OCI-LY1 (cell line): Measurements from ENCODE around the gene FAM53B.
A peak's percentile ranks its signal among the peaks of the same experiment; 100 is the strongest.

Source experiments
- H2AFZ ChIP-seq: fragments of 200-600 bp; sonication (generic), shearing (Covaris generic); 2 replicates; pipeline ENCODE4 v1.6.0; 2014; ENCODE audit warnings: antibody characterized with exemption, mild to moderate bottlenecking, low read length
- H3F3A ChIP-seq: fragments of 200-600 bp; sonication (generic), shearing (Covaris generic); 2 replicates; pipeline ENCODE4 v1.6.0; 2014; ENCODE audit warnings: mild to moderate bottlenecking, antibody characterized with exemption, low read length, moderate library complexity; ENCODE audit not compliant: insufficient read depth
- H3K27ac ChIP-seq: fragments of 200-600 bp; sonication (generic); 2 replicates; pipeline ENCODE4 v1.5.1; 2014; ENCODE audit warnings: low read length, mixed run types, mild to moderate bottlenecking, low read depth; ENCODE audit not compliant: poor library complexity, severe bottlenecking
- H3K27me3 ChIP-seq: fragments of 200-600 bp; sonication (generic); 2 replicates; pipeline ENCODE4 v1.6.0; 2014; ENCODE audit warnings: antibody characterized with exemption, mild to moderate bottlenecking, low read length, moderate library complexity; ENCODE audit not compliant: insufficient read depth
- H3K36me3 ChIP-seq: fragments of 200-600 bp; sonication (generic); 2 replicates; pipeline ENCODE4 v1.6.1; 2014; ENCODE audit warnings: mild to moderate bottlenecking, antibody characterized with exemption, low read length, moderate library complexity, mixed read lengths; ENCODE audit not compliant: insufficient read depth
- H3K4me1 ChIP-seq: fragments of 200-600 bp; sonication (generic); 2 replicates; pipeline ENCODE4 v1.5.1; 2014; ENCODE audit warnings: mild to moderate bottlenecking, low read length, moderate library complexity; ENCODE audit not compliant: insufficient read depth, severe bottlenecking
- H3K4me2 ChIP-seq: fragments of 200-600 bp; sonication (generic), shearing (Covaris generic); 2 replicates; pipeline ENCODE4 v1.6.1; 2014; ENCODE audit warnings: low read length
- H3K4me3 ChIP-seq: fragments of 200-600 bp; sonication (generic); 2 replicates; pipeline ENCODE4 v1.5.1; 2014; ENCODE audit warnings: low read length, low read depth, mild to moderate bottlenecking, mixed read lengths; ENCODE audit not compliant: poor library complexity, severe bottlenecking
- H3K79me2 ChIP-seq: fragments of 200-600 bp; shearing (Covaris generic); 2 replicates; pipeline ENCODE4 v1.6.1; 2016; ENCODE audit warnings: mixed run types, low read length, mixed read lengths; ENCODE audit not compliant: insufficient read depth
- H3K9ac ChIP-seq: fragments of 200-600 bp; sonication (generic), shearing (Covaris generic); 2 replicates; pipeline ENCODE4 v1.6.1; 2014; ENCODE audit warnings: mild to moderate bottlenecking, low read length, mixed read lengths
- H3K9me2 ChIP-seq: fragments of 200-600 bp; sonication (generic), shearing (Covaris generic); 2 replicates; pipeline ENCODE4 v1.6.1; 2014; ENCODE audit warnings: low read depth, mild to moderate bottlenecking, low read length, mixed read lengths
- H3K9me3 ChIP-seq: fragments of 200-600 bp; shearing (Covaris generic); 2 replicates; pipeline ENCODE4 v1.6.1; 2014; ENCODE audit warnings: low read length, mixed read lengths
- H4K20me1 ChIP-seq: fragments of 200-600 bp; sonication (generic), shearing (Covaris generic); 2 replicates; pipeline ENCODE4 v1.6.0; 2016; ENCODE audit warnings: mild to moderate bottlenecking, low read length; ENCODE audit not compliant: insufficient read depth
- CTCF ChIP-seq: fragments of 200-600 bp; sonication (generic), shearing (Covaris generic); IDR thresholded peaks from 2 replicates; pipeline ENCODE4 v1.5.1; 2017; ENCODE audit warnings: mild to moderate bottlenecking, antibody characterized with exemption, low read length, moderate library complexity, mixed read lengths
- EZH2 ChIP-seq: fragments of 200-600 bp; sonication (generic), shearing (Covaris generic); IDR thresholded peaks from 2 replicates; pipeline ENCODE4 v1.8.0; 2017; ENCODE audit warnings: borderline replicate concordance, mixed run types, mild to moderate bottlenecking, antibody characterized with exemption, low read length, moderate library complexity, mixed read lengths

FAM53B gene

GRCh38 chr10:124650263-124650662 lies 93.9 kb downstream of the FAM53B start:
- TF ChIP-seq EZH2 (no peak), CTCF (no peak)
- Histone ChIP-seq H3K4me3 (no peak overlapping the region), H2AFZ (no peak overlapping the region), H3K27ac (no peak overlapping the region), H3K9me2 (no peaks in the 10 kb centered on the region), H3K4me1 (peaks cover 64% of the 10 kb centered on the region), H3K9ac (no peak overlapping the region), H3K79me2 (no peaks in the 10 kb centered on the region; the same call in 1 of the 2 replicates), H3K9me3 (no peaks in the 10 kb centered on the region), H3F3A (no peaks in the 10 kb centered on the region), H3K27me3 (no peaks in the 10 kb centered on the region), H4K20me1 (no peaks in the 10 kb centered on the region), H3K36me3 (peaks cover 30% of the 10 kb centered on the region; the same call in 1 of the 2 replicates), H3K4me2 (no peak overlapping the region)

GRCh38 chr10:124649214-124649613 lies 95.0 kb downstream of the FAM53B start:
- Histone ChIP-seq H4K20me1 (no peaks in the 10 kb centered on the region), H3K36me3 (peaks cover 29% of the 10 kb centered on the region; the same call in 1 of the 2 replicates), H3K9me2 (no peaks in the 10 kb centered on the region), H3K27ac (peak overlapping the region; percentile 45), H3K4me2 (no peak overlapping the region), H3K4me1 (peaks cover 74% of the 10 kb centered on the region), H3F3A (no peaks in the 10 kb centered on the region), H3K9ac (no peak overlapping the region), H3K27me3 (no peaks in the 10 kb centered on the region), H3K9me3 (no peaks in the 10 kb centered on the region), H2AFZ (no peak overlapping the region), H3K4me3 (no peak overlapping the region), H3K79me2 (no peaks in the 10 kb centered on the region; the same call in 1 of the 2 replicates)
- TF ChIP-seq EZH2: no peak
- no peak for TF ChIP-seq CTCF

DNA sequence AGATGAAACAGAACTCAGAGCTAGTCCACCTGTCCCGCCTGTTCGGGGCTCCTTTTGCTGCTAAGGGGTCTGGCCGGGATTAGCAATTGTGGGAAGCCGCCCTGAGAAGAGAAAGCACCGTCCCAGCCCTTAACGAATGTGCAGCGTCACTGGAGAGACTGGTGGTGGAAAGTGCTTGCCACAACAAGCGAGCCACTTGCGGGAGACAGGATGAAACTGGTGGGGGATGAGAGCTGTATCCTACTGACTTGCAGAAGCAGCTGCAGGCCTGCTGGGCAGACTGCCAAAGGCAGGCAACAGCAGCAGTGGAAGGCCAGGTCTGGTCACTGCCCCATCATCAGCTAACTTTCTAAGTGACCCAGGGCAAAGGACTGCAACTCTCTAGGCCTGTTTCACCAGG lies 95.4 kb downstream of the FAM53B start:
- Histone ChIP-seq H3K4me1 (peaks cover 79% of the 10 kb centered on the region), H2AFZ (no peak overlapping the region), H3K36me3 (peaks cover 24% of the 10 kb centered on the region; the same call in 1 of the 2 replicates), H3K9ac (no peak overlapping the region), H3K9me2 (no peaks in the 10 kb centered on the region), H3K9me3 (no peaks in the 10 kb centered on the region), H3K79me2 (no peaks in the 10 kb centered on the region; the same call in 1 of the 2 replicates), H4K20me1 (no peaks in the 10 kb centered on the region), H3K27ac (peak overlapping the region; percentile 45), H3K4me3 (no peak overlapping the region), H3K4me2 (no peak overlapping the region; the same call in 1 of the 2 replicates), H3F3A (no peaks in the 10 kb centered on the region), H3K27me3 (no peaks in the 10 kb centered on the region)
- TF ChIP-seq CTCF (no peak), EZH2 (no peak)
